Measurements from ENCODE around the gene PRKD2.
"Not testable (repeated sequence)": the region's sequence is repeated elsewhere in the genome, so short reads cannot be mapped to it uniquely, and the experiment has no call there.

Gene PRKD2

DNA sequence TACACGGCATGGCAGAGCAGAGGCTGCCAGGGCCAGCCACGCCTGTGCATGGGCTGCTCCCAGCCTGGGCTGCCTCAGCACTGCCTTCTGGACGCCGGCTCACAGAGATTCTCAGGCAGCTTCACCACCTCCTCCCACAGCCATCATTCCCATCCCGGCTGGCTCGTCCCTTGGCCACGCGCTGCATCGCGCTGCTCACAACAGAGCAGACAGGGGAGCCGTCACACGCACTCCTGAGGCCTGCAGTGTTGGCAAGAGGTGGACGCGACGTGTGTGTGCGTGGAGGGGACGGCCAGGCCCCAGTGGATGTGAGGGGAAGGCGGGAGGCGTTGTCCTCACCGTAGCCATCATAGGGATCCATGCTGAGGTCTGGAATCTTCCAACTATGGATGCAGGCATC is 7.6 kb upstream of the PRKD2 start:
- DNase-seq (ENCODE audit: low read depth in 2 of 2), result no peak

DNA sequence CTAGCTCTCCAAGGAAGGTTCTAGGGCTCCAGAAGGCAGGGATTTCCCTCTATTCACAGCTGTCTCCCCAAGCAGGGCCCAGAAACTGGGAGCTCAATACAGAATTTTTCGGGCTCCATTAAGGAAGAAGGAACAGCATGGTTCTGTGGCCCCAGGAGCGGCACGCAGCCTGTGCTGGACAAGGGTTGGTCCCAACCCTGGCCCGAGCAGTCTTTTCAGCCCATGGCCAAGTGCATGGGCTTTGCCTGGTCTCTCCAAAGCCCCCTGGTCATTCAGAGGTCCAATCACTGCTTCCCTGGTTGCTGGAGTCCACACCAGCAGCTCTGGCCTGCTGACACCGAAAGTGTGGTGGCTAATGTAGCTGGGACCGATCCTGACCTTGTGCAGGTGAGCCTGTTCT is 6.6 kb upstream of the PRKD2 start:
- DNase-seq (ENCODE audit: low read depth in 2 of 2), result no peak

DNA sequence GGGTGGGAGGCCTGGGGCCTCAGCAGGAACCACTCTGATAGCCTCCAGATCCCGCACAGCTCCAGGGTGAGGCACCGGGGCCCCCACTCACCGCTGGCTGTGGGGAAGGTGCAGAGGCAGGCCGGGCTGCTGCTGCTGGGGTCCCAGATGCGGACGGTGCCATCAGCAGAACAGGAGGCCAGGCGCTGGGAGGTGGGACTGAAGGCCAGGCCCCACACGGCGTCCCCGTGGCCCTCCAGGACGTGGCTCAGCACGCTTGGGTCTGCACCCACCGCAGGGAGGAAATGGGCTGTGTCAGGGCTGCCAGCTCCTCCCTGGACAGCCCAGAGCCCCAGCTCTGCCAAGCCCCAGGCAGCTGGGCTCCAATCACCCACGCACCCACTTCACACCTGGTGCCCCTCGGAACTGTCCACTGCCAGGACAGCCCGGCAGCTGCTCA is 6.1 kb upstream of the PRKD2 start:
- DNase-seq (ENCODE audit: low read depth in 2 of 2), result no peak

GRCh38 chr19:46722421-46723022 is 5.6 kb upstream of the PRKD2 start:
- no peak for DNase-seq (ENCODE audit: low read depth in 2 of 2)

DNA sequence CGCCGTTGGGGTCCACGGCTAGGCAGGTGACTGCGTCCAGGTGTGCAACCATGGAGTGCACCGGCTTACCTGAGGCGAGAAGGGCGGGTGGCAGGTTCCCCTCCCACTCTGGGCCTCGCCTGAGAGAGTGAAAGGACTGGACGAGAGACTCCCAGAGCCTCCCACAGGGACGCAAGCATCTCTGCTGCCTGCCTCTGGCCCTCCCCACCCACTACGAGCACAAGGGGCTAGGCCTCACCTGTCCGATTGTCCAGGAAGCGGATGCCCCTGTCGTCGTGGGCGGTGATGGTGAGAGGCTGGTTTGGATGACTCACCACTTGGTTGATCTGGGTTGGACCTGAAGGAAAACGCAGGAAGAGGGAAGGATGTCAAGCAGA is 5.1 kb upstream of the PRKD2 start:
- no peak for DNase-seq (ENCODE audit: low read depth in 2 of 2)

DNA sequence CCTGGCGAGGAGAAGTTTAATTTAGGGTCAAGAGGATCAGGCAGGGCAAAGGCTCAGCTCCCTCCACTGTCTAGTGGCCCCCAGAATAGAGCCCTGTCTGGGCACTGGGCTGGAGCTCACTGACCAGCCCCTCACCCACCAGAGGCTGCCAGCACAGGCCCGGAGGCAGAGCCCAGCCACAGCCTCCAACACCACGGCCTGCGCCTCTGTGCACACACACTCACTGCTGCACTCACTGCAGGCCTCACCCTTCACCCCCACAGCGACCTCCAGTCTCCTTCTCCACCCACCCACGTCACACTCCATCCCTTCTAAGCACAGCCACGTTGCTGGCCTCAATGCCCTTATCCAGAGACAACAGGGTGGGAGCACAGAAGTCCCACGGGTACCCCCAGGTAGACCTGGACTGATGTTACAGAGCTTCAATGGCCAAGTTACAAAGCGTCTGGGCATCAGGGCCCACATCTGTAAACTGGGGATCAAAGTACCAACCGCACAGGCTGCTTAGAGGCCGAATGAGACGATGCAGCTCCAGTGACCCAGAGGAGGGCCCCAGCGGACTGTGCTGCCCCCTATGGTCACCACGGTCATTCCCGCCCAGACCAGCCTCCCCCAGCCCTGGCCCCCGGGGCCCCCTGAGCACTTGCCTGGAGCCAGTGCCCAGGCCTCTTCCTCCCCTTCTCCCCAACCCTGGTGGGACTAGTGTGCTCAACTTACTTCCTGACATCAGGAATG is 4.5 kb upstream of the PRKD2 start:
- no peak for DNase-seq (ENCODE audit: low read depth in 2 of 2)

DNA sequence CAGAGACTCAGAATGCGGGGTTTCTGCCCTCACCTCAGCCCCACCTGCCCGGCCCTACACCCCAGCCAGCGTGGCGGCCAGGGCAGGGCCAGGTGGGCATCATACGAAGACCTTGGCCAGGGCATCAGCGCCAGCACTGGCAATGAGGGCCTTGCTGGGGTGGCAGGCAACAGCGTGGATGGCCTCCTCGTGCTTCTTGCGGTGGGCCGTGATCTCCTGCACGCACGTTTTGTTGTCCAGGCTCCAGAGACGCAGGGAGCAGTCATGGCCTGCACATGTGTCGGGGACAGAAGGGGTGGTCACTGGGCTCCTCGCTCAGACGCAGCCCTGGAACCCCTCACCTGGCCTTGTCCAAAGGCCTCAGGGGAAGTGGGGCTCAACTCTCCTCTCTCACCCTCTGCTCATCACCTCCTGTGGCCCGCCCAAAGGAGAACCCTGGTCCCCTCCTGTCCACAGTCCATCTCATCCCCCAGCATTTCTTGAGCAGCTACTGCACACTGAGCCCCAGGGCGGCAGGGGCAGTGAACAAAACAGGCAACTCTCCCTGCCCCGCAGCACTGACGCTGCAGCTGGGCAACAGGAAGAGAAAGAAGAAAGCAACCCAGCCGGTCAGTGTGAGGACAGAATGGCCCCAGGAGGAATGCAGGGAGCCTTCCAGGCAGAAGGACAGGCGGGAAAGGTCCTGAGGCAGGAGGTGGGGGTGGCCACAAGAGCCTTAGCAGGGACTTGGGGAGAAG is 3.8 kb upstream of the PRKD2 start:
- no peak for DNase-seq (ENCODE audit: low read depth in 2 of 2)

DNA sequence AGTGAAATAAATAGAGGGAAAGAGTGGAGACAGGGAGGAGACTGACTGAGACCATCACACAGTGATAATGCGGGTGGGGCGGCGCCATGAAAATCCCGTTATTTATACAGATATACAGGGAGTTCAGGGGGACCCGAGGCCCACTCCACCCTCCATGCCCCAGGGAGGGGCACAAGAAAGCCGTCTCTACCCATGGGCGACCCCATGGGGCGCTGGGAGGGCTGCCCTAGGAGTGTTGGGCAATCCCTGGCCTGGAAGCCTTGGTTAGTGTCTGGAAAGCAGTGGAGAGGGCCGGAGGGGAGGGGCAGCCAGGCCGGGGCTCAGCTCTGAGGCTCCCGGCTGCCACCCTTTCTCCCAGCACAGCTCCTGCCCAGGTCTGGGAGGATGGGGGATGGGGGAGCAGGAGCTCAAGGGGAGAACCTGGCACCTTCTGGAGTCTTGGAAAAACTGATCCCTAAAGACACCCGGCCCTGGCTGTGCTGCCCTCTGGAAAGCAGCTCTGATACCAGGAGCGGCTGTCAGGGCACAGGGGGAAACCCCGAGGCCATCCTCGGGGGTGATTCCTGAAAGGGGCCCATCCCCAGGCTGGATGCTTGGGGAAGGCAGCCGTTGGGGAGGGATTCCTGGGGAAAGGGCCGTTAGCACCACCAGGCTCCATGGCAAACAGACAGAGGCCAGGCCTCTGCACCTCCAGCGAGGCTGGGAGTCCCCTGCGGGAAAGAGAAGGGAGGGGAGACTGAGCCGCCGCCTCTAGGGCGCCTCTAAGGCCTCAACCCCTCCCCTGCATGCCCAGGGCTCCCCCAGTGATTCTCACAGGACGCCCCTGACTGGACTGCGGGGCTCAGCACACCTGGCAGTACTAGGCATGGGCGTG is 3.0 kb upstream of the PRKD2 start:
- DNase-seq (ENCODE audit: low read depth in 2 of 2), result no peak

DNA sequence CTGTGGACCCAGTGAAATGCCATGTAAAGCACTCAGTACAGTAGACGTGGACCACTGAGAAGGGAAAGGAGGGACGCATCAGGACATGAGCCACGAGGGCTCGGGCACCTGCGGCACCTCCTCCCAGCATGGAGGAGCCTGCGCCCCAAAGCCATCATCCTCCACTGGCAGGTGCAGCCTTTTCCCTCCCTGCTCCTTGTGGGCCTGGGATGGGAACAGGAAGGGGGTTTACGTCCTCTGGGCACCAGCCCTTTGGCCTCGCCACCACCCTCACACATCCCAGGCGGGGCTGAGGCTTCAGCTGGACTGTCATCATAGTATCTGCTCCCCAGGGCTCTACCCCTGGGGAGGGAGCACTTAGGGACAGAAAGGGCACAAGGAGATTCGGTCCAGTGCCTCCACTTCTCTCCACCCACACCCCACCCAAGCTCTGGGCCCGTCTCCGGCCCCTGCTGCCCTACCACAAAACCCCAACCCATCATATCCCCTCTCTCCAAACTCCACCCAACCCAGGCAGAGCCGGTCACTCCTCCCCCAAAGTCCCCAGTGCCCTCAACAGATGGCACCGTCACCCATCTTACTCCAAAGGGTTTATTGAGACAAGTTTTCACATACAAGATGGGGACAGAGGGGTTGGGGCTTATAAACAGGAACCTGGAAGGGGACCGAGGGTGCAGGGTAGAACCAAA is 2.2 kb upstream of the PRKD2 start:
- DNase-seq (ENCODE audit: low read depth in 2 of 2), result no peak

DNA sequence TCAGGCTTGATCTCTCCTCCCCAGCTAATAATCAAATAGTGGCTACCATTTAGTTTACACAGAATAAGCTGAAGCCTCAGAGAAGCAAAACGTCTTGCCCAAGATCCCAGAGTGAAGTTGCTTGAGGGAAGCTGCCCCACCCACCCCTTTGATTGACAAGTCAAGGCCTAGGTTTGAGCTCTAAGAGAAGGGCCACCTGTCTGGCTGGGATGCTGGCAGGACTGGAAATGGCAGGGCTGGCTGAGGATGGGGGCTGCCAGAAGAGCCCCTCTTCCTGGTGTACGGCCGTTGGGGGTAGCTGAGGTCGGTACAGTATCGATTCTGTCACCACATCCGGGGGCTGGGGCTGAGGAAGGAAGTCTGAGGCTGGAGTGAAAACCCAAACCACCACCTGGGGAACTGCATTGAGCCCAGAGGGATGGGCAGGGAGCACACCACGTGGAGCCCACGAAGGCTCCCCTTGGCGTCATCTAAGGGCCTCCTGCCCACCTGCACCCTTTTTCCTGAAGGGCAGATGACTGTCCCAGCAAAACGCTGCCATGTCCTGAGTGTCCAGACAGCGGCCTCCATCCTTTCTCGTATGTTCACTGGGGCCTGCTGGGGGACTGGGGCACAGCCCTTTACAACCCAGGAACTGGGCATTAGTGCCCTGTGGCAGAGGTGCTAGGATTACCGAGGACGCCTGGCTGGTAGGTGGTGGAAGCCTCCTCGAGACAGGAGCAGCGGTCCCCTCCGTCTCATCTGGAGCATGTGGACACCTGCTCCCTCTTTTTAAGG is 1.4 kb upstream of the PRKD2 start:
- DNase-seq (ENCODE audit: low read depth in 2 of 2), result peak; percentile 39 to 40

GRCh38 chr19:46717716-46718143 is 816 bp upstream of the PRKD2 start:
- no peak for DNase-seq (ENCODE audit: low read depth in 2 of 2)

DNA sequence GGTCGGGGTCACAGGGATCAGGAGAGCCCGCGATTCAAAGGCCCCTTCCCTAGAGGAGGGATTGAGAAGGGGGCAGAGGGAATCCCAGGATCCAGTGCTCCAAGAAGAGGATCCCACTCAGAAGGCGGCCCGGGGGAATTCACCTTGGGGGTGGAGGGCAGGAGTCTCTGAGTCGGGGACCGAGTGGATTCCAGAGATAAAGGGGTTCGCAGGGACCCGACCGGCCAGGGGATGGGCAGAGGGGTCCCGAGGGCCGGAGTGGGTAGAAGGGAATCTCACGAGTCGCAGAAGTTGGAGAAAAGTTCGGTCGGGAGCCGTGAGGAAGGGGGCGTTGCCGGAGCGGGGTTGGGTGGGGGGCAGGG is 261 bp downstream of the PRKD2 start:
- DNase-seq (ENCODE audit: low read depth in 2 of 2), result no peak

- DNase-seq (ENCODE audit: low read depth in 2 of 2), result no peak
Observed at GRCh38 chr19:46715975-46716671, 791 bp downstream of the PRKD2 start.

DNA sequence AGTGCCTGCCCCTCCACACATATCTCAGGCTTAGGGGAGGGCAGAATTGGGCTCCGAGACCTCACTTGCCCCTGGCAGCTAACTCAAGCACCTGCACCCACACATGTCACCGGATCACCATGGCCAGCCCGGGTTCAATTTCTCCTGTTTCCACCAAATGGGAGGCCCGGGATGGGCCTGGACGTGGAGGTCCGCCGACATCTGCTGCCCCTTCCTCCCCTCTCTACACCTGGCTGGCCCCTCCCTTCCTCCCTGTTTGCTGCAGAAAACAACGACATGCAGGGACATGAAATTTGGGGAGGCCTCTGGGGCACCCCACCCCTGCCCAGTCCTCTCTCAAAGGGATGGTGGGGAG is 1.3 kb downstream of the PRKD2 start:
- DNase-seq (ENCODE audit: low read depth in 2 of 2), result no peak

DNA sequence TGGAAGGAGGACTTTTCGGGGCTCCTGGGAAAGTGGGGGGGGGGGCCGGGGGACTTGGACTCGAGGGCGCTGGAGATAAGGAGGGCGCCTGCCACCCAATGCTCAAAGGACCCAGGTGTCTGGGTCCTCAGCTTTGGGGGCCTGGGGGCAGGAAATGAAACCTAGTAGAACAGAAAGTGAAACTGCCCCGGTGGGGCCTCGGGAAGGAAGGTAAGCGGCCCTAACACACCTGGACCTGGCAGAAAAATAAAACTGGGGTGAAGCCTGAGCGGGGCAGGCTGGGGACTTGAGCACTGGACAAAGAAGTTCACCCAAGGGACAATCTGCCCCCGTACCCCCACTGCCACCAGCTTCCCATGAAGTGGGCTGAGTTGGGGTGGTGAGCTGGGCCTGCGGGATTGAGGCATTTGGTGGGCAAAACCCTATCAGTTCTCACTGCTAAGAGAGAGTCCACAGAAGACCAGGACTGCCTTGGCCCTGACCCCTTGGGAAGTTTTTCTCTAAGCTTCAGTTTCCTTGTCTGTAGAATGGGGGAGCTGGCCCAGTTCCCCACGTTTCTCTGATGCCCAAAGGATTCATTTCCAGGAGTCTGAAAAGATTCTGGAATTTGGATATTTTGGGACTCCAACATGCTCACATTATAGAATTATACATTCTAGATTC is 2.3 kb downstream of the PRKD2 start:
- peak; percentile 29 to 37 for DNase-seq (ENCODE audit: low read depth in 2 of 2)

- peak; percentile 46 to 57 for DNase-seq (ENCODE audit: low read depth in 2 of 2)
Observed at GRCh38 chr19:46713781-46714443, 3.0 kb downstream of the PRKD2 start.

DNA sequence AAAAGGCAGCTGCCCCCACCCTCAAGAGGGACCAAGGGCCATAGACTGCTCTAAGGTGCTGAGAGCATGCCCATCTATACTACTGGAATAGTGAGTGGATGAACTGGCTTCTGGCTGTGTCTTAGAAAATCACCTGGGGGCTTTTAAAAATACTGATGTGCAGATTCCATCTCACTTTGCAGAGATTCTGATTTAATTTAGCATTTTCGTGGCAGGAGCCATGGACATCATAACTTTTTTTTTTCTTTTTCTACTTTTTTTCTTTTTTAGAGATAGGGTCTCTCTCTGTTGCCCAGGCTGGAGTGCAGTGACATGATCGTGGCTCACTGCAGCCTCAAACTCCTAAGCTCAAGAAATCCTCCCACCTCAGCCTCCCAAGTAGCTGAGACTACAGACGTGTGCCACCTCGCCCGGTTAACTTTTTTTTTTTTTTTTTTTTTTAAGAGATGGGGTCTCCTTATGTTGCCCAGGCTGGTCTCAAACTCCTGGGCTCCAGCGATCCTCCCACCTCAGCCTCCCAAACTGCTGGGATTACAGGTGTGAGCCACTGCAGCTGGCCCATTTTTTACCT is 4.1 kb downstream of the PRKD2 start:
- not testable (repeated sequence) for DNase-seq (ENCODE audit: low read depth in 2 of 2)

GRCh38 chr19:46710687-46711086 is 6.2 kb downstream of the PRKD2 start:
- no peak for DNase-seq (ENCODE audit: low read depth in 2 of 2)
